ENCODE results near the gene RMC1. TPM values are rescaled to one million over a fixed set of nuclear protein-coding genes. Genes with fewer than 3 reads are reported as not detected.

Gene RMC1
- total and polyA plus RNA-seq, 2 of the 13 experiments (the other 11 are each of a cell fraction or from before 2014, with no cell fraction given), result 9.4 to 19.5 TPM

GRCh38 chr18:23460285-23461273 lies 42.7 kb upstream of the RMC1 start (continued):
- TF ChIP-seq, protein P1, sequence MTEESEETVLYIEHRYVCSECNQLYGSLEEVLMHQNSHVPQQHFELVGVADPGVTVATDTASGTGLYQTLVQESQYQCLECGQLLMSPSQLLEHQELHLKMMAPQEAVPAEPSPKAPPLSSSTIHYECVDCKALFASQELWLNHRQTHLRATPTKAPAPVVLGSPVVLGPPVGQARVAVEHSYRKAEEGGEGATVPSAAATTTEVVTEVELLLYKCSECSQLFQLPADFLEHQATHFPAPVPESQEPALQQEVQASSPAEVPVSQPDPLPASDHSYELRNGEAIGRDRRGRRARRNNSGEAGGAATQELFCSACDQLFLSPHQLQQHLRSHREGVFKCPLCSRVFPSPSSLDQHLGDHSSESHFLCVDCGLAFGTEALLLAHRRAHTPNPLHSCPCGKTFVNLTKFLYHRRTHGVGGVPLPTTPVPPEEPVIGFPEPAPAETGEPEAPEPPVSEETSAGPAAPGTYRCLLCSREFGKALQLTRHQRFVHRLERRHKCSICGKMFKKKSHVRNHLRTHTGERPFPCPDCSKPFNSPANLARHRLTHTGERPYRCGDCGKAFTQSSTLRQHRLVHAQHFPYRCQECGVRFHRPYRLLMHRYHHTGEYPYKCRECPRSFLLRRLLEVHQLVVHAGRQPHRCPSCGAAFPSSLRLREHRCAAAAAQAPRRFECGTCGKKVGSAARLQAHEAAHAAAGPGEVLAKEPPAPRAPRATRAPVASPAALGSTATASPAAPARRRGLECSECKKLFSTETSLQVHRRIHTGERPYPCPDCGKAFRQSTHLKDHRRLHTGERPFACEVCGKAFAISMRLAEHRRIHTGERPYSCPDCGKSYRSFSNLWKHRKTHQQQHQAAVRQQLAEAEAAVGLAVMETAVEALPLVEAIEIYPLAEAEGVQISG (CRISPR knock-in tag; IDR thresholded peaks at IDR 0.05), result no peak
- TF ChIP-seq FIP1L1 (IDR thresholded peaks at IDR 0.05; ENCODE audit: borderline replicate concordance, insufficient read depth, low read depth, low read length), result no peak
- no peak for TF ChIP-seq SKI (IDR thresholded peaks at IDR 0.05; ENCODE audit: partially characterized antibody)
- no peak for TF ChIP-seq E2F1 (CRISPR knock-in tag; IDR thresholded peaks at IDR 0.05)
- TF ChIP-seq HMG20A (CRISPR knock-in tag; IDR thresholded peaks at IDR 0.05; ENCODE audit: borderline replicate concordance), result no peak
- TF ChIP-seq IRF2 (CRISPR knock-in tag; IDR thresholded peaks at IDR 0.05), result no peak
- peak; percentile 90 for TF ChIP-seq HNF4A (CRISPR knock-in tag; IDR thresholded peaks at IDR 0.05)
- TF ChIP-seq REXO4 (CRISPR knock-in tag; IDR thresholded peaks at IDR 0.05; ENCODE audit: borderline replicate concordance), result no peak
- no peak for TF ChIP-seq CBFB (CRISPR knock-in tag; IDR thresholded peaks at IDR 0.05)
- TF ChIP-seq, protein P2, sequence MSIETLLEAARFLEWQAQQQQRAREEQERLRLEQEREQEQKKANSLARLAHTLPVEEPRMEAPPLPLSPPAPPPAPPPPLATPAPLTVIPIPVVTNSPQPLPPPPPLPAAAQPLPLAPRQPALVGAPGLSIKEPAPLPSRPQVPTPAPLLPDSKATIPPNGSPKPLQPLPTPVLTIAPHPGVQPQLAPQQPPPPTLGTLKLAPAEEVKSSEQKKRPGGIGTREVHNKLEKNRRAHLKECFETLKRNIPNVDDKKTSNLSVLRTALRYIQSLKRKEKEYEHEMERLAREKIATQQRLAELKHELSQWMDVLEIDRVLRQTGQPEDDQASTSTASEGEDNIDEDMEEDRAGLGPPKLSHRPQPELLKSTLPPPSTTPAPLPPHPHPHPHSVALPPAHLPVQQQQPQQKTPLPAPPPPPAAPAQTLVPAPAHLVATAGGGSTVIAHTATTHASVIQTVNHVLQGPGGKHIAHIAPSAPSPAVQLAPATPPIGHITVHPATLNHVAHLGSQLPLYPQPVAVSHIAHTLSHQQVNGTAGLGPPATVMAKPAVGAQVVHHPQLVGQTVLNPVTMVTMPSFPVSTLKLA (IDR thresholded peaks at IDR 0.05), result no peak
- TF ChIP-seq NR3C1 (CRISPR knock-in tag; IDR thresholded peaks at IDR 0.05), result no peak
- TF ChIP-seq ZFP36L1 (CRISPR knock-in tag; IDR thresholded peaks at IDR 0.05), result no peak
- no peak for TF ChIP-seq ZNF446 (CRISPR knock-in tag; IDR thresholded peaks at IDR 0.05)
- no peak for TF ChIP-seq SIX4 (CRISPR knock-in tag; IDR thresholded peaks at IDR 0.05)
- no peak for TF ChIP-seq FOXM1 (CRISPR knock-in tag; IDR thresholded peaks at IDR 0.05)
- no peak for TF ChIP-seq HNRNPLL (IDR thresholded peaks at IDR 0.05; ENCODE audit: low read depth, low read length, poor library complexity, severe bottlenecking)
- TF ChIP-seq, protein P3, sequence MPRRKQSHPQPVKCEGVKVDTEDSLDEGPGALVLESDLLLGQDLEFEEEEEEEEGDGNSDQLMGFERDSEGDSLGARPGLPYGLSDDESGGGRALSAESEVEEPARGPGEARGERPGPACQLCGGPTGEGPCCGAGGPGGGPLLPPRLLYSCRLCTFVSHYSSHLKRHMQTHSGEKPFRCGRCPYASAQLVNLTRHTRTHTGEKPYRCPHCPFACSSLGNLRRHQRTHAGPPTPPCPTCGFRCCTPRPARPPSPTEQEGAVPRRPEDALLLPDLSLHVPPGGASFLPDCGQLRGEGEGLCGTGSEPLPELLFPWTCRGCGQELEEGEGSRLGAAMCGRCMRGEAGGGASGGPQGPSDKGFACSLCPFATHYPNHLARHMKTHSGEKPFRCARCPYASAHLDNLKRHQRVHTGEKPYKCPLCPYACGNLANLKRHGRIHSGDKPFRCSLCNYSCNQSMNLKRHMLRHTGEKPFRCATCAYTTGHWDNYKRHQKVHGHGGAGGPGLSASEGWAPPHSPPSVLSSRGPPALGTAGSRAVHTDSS (CRISPR knock-in tag; conservative IDR thresholded peaks at IDR 0.05), result no peak
- TF ChIP-seq EEA1 (CRISPR knock-in tag; IDR thresholded peaks at IDR 0.05; ENCODE audit: borderline replicate concordance), result no peak
- no peak for TF ChIP-seq ZNF512B (CRISPR knock-in tag; IDR thresholded peaks at IDR 0.05; ENCODE audit: borderline replicate concordance)

Measured in HepG2 (cell line).